Measurements from ENCODE around the gene PLCD1. TPM values are rescaled to one million over a fixed set of nuclear protein-coding genes. Genes with fewer than 3 reads are reported as not detected.

Gene PLCD1
- total RNA-seq, 2 experiments from 2014 or later = 36.2 to 38.0 TPM

- no peak for DNase-seq
- peaks cover 3% of the 10 kb centered on the region for H3K9me3 Mint-ChIP-seq
- H3K27me3 Mint-ChIP-seq = peaks cover 10% of the 10 kb centered on the region
- peaks cover 49% of the 10 kb centered on the region for H3K4me1 Mint-ChIP-seq
- CTCF ChIA-PET = no interaction called here
- no peak overlapping the region for H3K27ac Mint-ChIP-seq
- no peak overlapping the region for H3K4me3 Mint-ChIP-seq
- POLR2A ChIA-PET = interaction anchor here (0.9 to 1.6 kb wide), 2 partner anchors 104 to 133 kb away, joined by 3 read pairs; partner anchors contain the start of genes ACAA1 and OXSR1
- peaks cover 4% of the 10 kb centered on the region for H3K36me3 Mint-ChIP-seq (ENCODE audit: low read depth)
Measured at GRCh38 chr3:38032328-38032865, 3.0 kb upstream of the PLCD1 start.

- H3K4me3 Mint-ChIP-seq = peak overlapping the region; percentile 12
- H3K4me1 Mint-ChIP-seq = peaks cover 43% of the 10 kb centered on the region
- CTCF ChIA-PET = interaction anchor here (1.0 to 1.5 kb wide), 2 partner anchors 8 to 34 kb away, joined by 3 to 6 read pairs; partner anchors contain the start of gene DLEC1
- H3K36me3 Mint-ChIP-seq (ENCODE audit: low read depth) = no peaks in the 10 kb centered on the region
- H3K27me3 Mint-ChIP-seq = peaks cover 11% of the 10 kb centered on the region
- peak; percentile 73 for DNase-seq
- peak overlapping the region; percentile 61 for H3K27ac Mint-ChIP-seq
- no peaks in the 10 kb centered on the region for H3K9me3 Mint-ChIP-seq
- POLR2A ChIA-PET = interaction anchor here (0.9 to 3.0 kb wide), 4 partner anchors 8 to 134 kb away, joined by 3 to 36 read pairs (median 4); partner anchors contain the start of genes ACAA1, DLEC1 and OXSR1
Measured at GRCh38 chr3:38031022-38031994, 1.9 kb upstream of the PLCD1 start.

GRCh38 chr3:38030126-38031021 lies 932 bp upstream of the PLCD1 start:
- Mint-ChIP-seq H3K27me3 (peaks cover 11% of the 10 kb centered on the region), H3K27ac (no peak overlapping the region), H3K4me1 (peaks cover 49% of the 10 kb centered on the region), H3K9me3 (no peaks in the 10 kb centered on the region), H3K36me3 (ENCODE audit: low read depth) (peaks cover 2% of the 10 kb centered on the region), H3K4me3 (peak overlapping the region; percentile 40)
- ChIA-PET CTCF (interaction anchor here (1.0 to 1.5 kb wide), 3 partner anchors 9 to 33 kb away, joined by 3 to 6 read pairs (median 4); partner anchors contain the start of gene DLEC1), POLR2A (interaction anchor here (0.9 to 3.0 kb wide), 4 partner anchors 9 to 135 kb away, joined by 3 to 36 read pairs (median 6); partner anchors contain the start of genes DLEC1 and OXSR1)
- no peak for DNase-seq

- Mint-ChIP-seq H3K36me3 (ENCODE audit: low read depth) (peaks cover 2% of the 10 kb centered on the region), H3K4me1 (peaks cover 55% of the 10 kb centered on the region), H3K27ac (no peak overlapping the region), H3K4me3 (peak overlapping the region; percentile 35), H3K27me3 (peaks cover 11% of the 10 kb centered on the region), H3K9me3 (no peaks in the 10 kb centered on the region)
- ChIA-PET CTCF (interaction anchor here (1.5 kb wide), 1 partner anchor 25 kb away, joined by 4 read pairs; no protein-coding TSS in a partner anchor), POLR2A (interaction anchor here (0.9 to 3.0 kb wide), 2 partner anchors 11 to 136 kb away, joined by 5 to 36 read pairs; partner anchors contain the start of genes DLEC1 and OXSR1)
- no peak for DNase-seq
Measured at GRCh38 chr3:38028621-38029361, 651 bp downstream of the PLCD1 start.

GRCh38 chr3:38027466-38028465 lies 1.7 kb downstream of the PLCD1 start:
- no peak for DNase-seq
- Mint-ChIP-seq H3K9me3 (no peaks in the 10 kb centered on the region), H3K27ac (no peak overlapping the region), H3K4me1 (peaks cover 57% of the 10 kb centered on the region), H3K36me3 (ENCODE audit: low read depth) (peaks cover 2% of the 10 kb centered on the region), H3K4me3 (peak overlapping the region; percentile 35), H3K27me3 (peaks cover 11% of the 10 kb centered on the region)
- ChIA-PET POLR2A (no interaction called here), CTCF (no interaction called here)

GRCh38 chr3:38026856-38027255 lies 2.6 kb downstream of the PLCD1 start:
- Mint-ChIP-seq H3K27me3 (peaks cover 11% of the 10 kb centered on the region), H3K4me3 (no peak overlapping the region), H3K4me1 (peaks cover 52% of the 10 kb centered on the region), H3K9me3 (no peaks in the 10 kb centered on the region), H3K27ac (no peak overlapping the region), H3K36me3 (ENCODE audit: low read depth) (peaks cover 2% of the 10 kb centered on the region)
- CTCF ChIA-PET = no interaction called here
- POLR2A ChIA-PET = no interaction called here
- no peak for DNase-seq

GRCh38 chr3:38022896-38023709 lies 6.3 kb downstream of the PLCD1 start:
- Mint-ChIP-seq H3K4me1 (peaks cover 29% of the 10 kb centered on the region), H3K36me3 (ENCODE audit: low read depth) (peaks cover 18% of the 10 kb centered on the region), H3K9me3 (no peaks in the 10 kb centered on the region), H3K27me3 (peaks cover 6% of the 10 kb centered on the region), H3K27ac (peak overlapping the region; percentile 95), H3K4me3 (peak overlapping the region; percentile 86)
- DNase-seq = no peak
- CTCF ChIA-PET = interaction anchor here (0.6 to 2.4 kb wide), 4 partner anchors 17 to 785 kb away, joined by 3 to 9 read pairs (median 6); partner anchors contain the start of gene DLEC1
- POLR2A ChIA-PET = interaction anchor here (0.8 to 3.0 kb wide), 7 partner anchors 10 to 142 kb away, joined by 3 to 13 read pairs (median 5); partner anchors contain the start of genes DLEC1 and OXSR1

- CTCF ChIA-PET = interaction anchor here (1.1 to 2.4 kb wide), 3 partner anchors 17 to 48 kb away, joined by 4 to 9 read pairs (median 7); partner anchors contain the start of gene DLEC1
- no peak overlapping the region for H3K27ac Mint-ChIP-seq
- H3K4me1 Mint-ChIP-seq = peaks cover 28% of the 10 kb centered on the region
- POLR2A ChIA-PET = interaction anchor here (0.8 to 3.0 kb wide), 7 partner anchors 9 to 143 kb away, joined by 3 to 13 read pairs (median 5); partner anchors contain the start of genes DLEC1 and OXSR1
- DNase-seq = no peak
- no peak overlapping the region for H3K4me3 Mint-ChIP-seq
- no peaks in the 10 kb centered on the region for H3K9me3 Mint-ChIP-seq
- peaks cover under 1% of the 10 kb centered on the region for H3K27me3 Mint-ChIP-seq
- peaks cover 22% of the 10 kb centered on the region for H3K36me3 Mint-ChIP-seq (ENCODE audit: low read depth)
Measured at GRCh38 chr3:38022301-38022700, 7.1 kb downstream of the PLCD1 start.

GRCh38 chr3:38021196-38021595 lies 8.2 kb downstream of the PLCD1 start:
- Mint-ChIP-seq H3K4me1 (peaks cover 28% of the 10 kb centered on the region), H3K27ac (no peak overlapping the region), H3K36me3 (ENCODE audit: low read depth) (peaks cover 30% of the 10 kb centered on the region), H3K9me3 (no peaks in the 10 kb centered on the region), H3K27me3 (no peaks in the 10 kb centered on the region), H3K4me3 (no peak overlapping the region)
- ChIA-PET CTCF (no interaction called here), POLR2A (interaction anchor here (3.0 kb wide), 1 partner anchor 18 kb away, joined by 13 read pairs; the partner anchor contains the start of gene DLEC1)
- DNase-seq = no peak

- H3K27ac Mint-ChIP-seq = no peak overlapping the region
- no peak for DNase-seq
- POLR2A ChIA-PET = interaction anchor here (3.0 kb wide), 1 partner anchor 19 kb away, joined by 13 read pairs; the partner anchor contains the start of gene DLEC1
- H3K4me1 Mint-ChIP-seq = peaks cover 21% of the 10 kb centered on the region
- H3K27me3 Mint-ChIP-seq = no peaks in the 10 kb centered on the region
- H3K36me3 Mint-ChIP-seq (ENCODE audit: low read depth) = peaks cover 36% of the 10 kb centered on the region
- no peak overlapping the region for H3K4me3 Mint-ChIP-seq
- peaks cover 2% of the 10 kb centered on the region for H3K9me3 Mint-ChIP-seq
- CTCF ChIA-PET = interaction anchor here (1.2 kb wide), 2 partner anchors 19 to 53 kb away, joined by 3 read pairs; partner anchors contain the start of gene DLEC1
Measured at GRCh38 chr3:38020342-38020726, 9.1 kb downstream of the PLCD1 start.
